ENCODE results near the gene NCAM1.

The NCAM1 gene

GRCh38 chr11:112968941-112969713, 7.9 kb downstream of the NCAM1 start:
- Histone ChIP-seq H3K27ac (ENCODE audit: insufficient read depth in 1 of 2, low read depth in 1 of 2, low read length in 2 of 2, poor library complexity in 1 of 2, severe bottlenecking in 2 of 2) (no peak overlapping the region), H3K4me3 (ENCODE audit: control insufficient read depth in 1 of 7, extremely low read depth in 1 of 7, insufficient read depth in 4 of 7, low read depth in 2 of 7, low read length in 6 of 7) (no peak overlapping the region), H3K4me1 (ENCODE audit: control extremely low read depth in 1 of 4, control insufficient read depth in 4 of 4, insufficient read depth in 4 of 4, low read length in 3 of 4) (peaks cover 0 to 9% (median 5%) of the 10 kb centered on the region in 4 experiments), H3K9me3 (ENCODE audit: control extremely low read depth in 1 of 5, control insufficient read depth in 4 of 5, insufficient read depth in 2 of 5, low read depth in 1 of 5, low read length in 4 of 5) (no peaks in the 10 kb centered on the region), H3K36me3 (ENCODE audit: control insufficient read depth in 4 of 4, insufficient read depth in 4 of 4, low read length in 3 of 4) (no peaks in the 10 kb centered on the region), H3K27me3 (replicated peaks in 2 of 5; ENCODE audit: control insufficient read depth in 4 of 5, insufficient read depth in 5 of 5, low read length in 4 of 5) (peaks cover 8 to 49% (median 10%) of the 10 kb centered on the region in 5 experiments)
- CTCF ChIA-PET, result no interaction called here
- DNase-seq, result no peak
- POLR2A ChIA-PET, result no interaction called here
- WGBS (ENCODE audit: insufficient coverage), result 0% methylated on average over 3 of the region's 6 CpGs

DNA sequence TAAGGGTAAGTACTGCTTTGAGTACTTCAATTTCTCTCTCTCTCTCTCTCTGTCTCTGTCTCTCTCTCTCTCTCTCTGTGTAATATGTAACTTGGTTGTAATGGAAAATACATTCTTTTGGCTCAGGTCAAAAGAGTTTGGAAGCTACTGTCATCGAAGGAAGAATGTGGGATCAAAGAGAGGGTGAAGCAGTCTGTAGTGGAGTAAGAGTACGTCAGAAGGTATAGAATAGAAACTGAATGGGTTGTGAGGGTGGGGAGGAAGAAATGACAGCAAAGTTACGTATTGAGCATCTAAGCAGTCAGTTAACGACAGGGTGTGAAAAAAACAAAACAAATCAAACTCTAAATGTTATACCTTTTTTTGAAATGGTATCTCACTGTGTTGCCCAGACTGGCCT, 10.0 kb downstream of the NCAM1 start:
- 93% methylated on average over 2 of the region's 4 CpGs for WGBS (ENCODE audit: insufficient coverage)
- Histone ChIP-seq H3K27ac (ENCODE audit: insufficient read depth in 1 of 2, low read depth in 1 of 2, low read length in 2 of 2, poor library complexity in 1 of 2, severe bottlenecking in 2 of 2) (no peak overlapping the region), H3K4me3 (ENCODE audit: control insufficient read depth in 1 of 7, extremely low read depth in 1 of 7, insufficient read depth in 4 of 7, low read depth in 2 of 7, low read length in 6 of 7) (no peak overlapping the region), H3K9me3 (ENCODE audit: control extremely low read depth in 1 of 5, control insufficient read depth in 4 of 5, insufficient read depth in 2 of 5, low read depth in 1 of 5, low read length in 4 of 5) (no peaks in the 10 kb centered on the region), H3K36me3 (ENCODE audit: control insufficient read depth in 4 of 4, insufficient read depth in 4 of 4, low read length in 3 of 4) (no peaks in the 10 kb centered on the region), H3K4me1 (ENCODE audit: control extremely low read depth in 1 of 4, control insufficient read depth in 4 of 4, insufficient read depth in 4 of 4, low read length in 3 of 4) (peaks cover 0 to 9% (median 5%) of the 10 kb centered on the region in 4 experiments), H3K27me3 (replicated peaks in 2 of 5; ENCODE audit: control insufficient read depth in 4 of 5, insufficient read depth in 5 of 5, low read length in 4 of 5) (peaks cover 6 to 38% (median 7%) of the 10 kb centered on the region in 5 experiments)
- POLR2A ChIA-PET, result no interaction called here
- no peak for DNase-seq
- CTCF ChIA-PET, result no interaction called here

DNA sequence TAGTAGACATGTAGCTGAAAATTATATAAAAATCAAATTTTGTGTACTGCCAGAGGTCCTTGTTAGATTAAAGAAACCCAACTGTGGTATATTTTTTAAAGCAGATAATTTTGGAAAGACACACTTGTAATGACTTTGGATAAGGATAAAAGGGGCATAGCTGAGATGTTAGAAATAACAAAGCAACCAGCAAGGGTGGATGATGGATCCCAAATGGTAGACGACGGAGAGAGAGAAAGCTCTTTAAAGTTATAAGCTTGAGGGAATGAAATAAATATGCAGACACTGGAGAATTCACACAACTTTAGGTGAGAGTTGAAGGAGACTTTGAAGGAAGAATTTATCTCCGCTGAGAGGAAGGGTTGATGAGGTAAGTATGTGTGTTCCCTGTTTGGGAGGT, 10.6 kb downstream of the NCAM1 start:
- H3K27ac ChIP-seq (ENCODE audit: insufficient read depth in 1 of 2, low read depth in 1 of 2, low read length in 2 of 2, poor library complexity in 1 of 2, severe bottlenecking in 2 of 2), result no peak overlapping the region
- no peaks in the 10 kb centered on the region for H3K9me3 ChIP-seq (ENCODE audit: control extremely low read depth in 1 of 5, control insufficient read depth in 4 of 5, insufficient read depth in 2 of 5, low read depth in 1 of 5, low read length in 4 of 5)
- POLR2A ChIA-PET, result no interaction called here
- WGBS (ENCODE audit: insufficient coverage), result 100% methylated on average over 2 of the region's 3 CpGs
- no peak overlapping the region for H3K4me3 ChIP-seq (ENCODE audit: control insufficient read depth in 1 of 7, extremely low read depth in 1 of 7, insufficient read depth in 4 of 7, low read depth in 2 of 7, low read length in 6 of 7)
- peaks cover 3 to 32% (median 7%) of the 10 kb centered on the region in 5 experiments for H3K27me3 ChIP-seq (replicated peaks in 2 of 5; ENCODE audit: control insufficient read depth in 4 of 5, insufficient read depth in 5 of 5, low read length in 4 of 5)
- no peaks in the 10 kb centered on the region for H3K36me3 ChIP-seq (ENCODE audit: control insufficient read depth in 4 of 4, insufficient read depth in 4 of 4, low read length in 3 of 4)
- no peak for DNase-seq
- H3K4me1 ChIP-seq (ENCODE audit: control extremely low read depth in 1 of 4, control insufficient read depth in 4 of 4, insufficient read depth in 4 of 4, low read length in 3 of 4), result peaks cover 0 to 9% (median 5%) of the 10 kb centered on the region in 4 experiments
- CTCF ChIA-PET, result no interaction called here

DNA sequence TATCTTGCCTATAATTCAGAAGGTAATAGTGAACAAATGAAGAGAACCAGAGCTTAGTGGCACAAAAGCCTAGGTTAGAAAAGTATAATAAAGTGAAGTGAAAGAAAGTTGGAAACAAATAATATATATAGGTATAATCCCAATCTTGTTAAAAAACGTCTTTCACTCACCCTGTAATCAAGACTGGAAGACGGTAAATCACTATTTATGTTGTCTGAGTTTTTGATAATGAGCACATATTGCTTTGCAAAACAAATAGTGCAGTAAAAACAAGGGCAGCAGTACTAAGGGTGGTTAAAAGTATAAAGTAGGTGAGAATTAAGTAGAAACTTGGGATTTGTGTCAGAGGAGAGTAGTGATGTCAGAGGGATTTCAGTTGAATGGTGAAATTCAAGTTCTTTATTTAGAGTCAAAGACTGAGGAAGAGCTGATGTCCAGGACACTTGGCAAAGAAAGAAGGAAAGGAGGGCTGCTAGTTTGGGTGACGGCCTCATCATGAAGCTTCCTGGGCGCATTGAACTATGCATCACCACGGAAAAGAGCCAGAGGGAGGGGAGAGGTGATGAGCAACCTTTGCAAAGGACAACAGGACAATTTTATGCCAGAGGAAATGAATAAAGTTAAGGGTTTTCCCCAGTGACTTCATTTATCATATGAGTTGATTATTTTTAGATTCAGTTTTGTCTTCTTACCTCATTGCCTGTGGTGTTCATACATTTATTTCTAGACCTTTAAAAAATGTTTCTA, 11.4 kb downstream of the NCAM1 start:
- H3K36me3 ChIP-seq (ENCODE audit: control insufficient read depth in 4 of 4, insufficient read depth in 4 of 4, low read length in 3 of 4), result no peaks in the 10 kb centered on the region
- POLR2A ChIA-PET, result no interaction called here
- CTCF ChIA-PET, result no interaction called here
- H3K9me3 ChIP-seq (ENCODE audit: control extremely low read depth in 1 of 5, control insufficient read depth in 4 of 5, insufficient read depth in 2 of 5, low read depth in 1 of 5, low read length in 4 of 5), result no peaks in the 10 kb centered on the region
- H3K27ac ChIP-seq (ENCODE audit: insufficient read depth in 1 of 2, low read depth in 1 of 2, low read length in 2 of 2, poor library complexity in 1 of 2, severe bottlenecking in 2 of 2), result no peak overlapping the region
- WGBS (ENCODE audit: insufficient coverage), result 91% methylated on average over 4 of the region's 5 CpGs
- H3K4me1 ChIP-seq (ENCODE audit: control extremely low read depth in 1 of 4, control insufficient read depth in 4 of 4, insufficient read depth in 4 of 4, low read length in 3 of 4), result peaks cover 0 to 11% (median 5%) of the 10 kb centered on the region in 4 experiments
- peaks cover 3 to 32% (median 4%) of the 10 kb centered on the region in 5 experiments for H3K27me3 ChIP-seq (replicated peaks in 2 of 5; ENCODE audit: control insufficient read depth in 4 of 5, insufficient read depth in 5 of 5, low read length in 4 of 5)
- no peak overlapping the region for H3K4me3 ChIP-seq (ENCODE audit: control insufficient read depth in 1 of 7, extremely low read depth in 1 of 7, insufficient read depth in 4 of 7, low read depth in 2 of 7, low read length in 6 of 7)
- no peak for DNase-seq

DNA sequence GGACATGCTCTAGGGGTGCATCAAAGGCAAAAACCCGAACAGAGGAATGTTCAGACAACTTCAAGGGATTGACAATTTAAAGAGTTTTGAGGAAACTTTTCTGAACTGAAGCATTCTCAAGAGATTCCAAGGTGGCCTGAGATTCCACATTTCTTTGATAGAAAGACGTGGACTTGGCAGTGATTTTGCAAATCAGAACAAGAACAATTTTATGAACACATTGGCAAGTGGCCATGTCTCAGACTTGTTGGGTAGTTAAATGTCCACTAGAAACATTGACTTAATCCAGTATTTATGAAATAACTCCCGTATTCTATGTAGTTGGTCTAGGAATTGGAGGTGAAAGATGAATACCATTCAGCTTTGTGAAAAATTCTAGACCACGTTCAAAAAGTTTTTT, 13.8 kb downstream of the NCAM1 start:
- WGBS (ENCODE audit: insufficient coverage), result 88% methylated on average over 3 of the region's 4 CpGs
- DNase-seq, result no peak
- H3K36me3 ChIP-seq (ENCODE audit: control insufficient read depth in 4 of 4, insufficient read depth in 4 of 4, low read length in 3 of 4), result no peaks in the 10 kb centered on the region

GRCh38 chr11:112975493-112975892, 14.3 kb downstream of the NCAM1 start:
- ChIA-PET CTCF (no interaction called here), POLR2A (no interaction called here)
- WGBS (ENCODE audit: insufficient coverage), result no CpG with 5 or more reads among the region's 2 CpGs
- no peak overlapping the region for H3K4me3 ChIP-seq (ENCODE audit: control insufficient read depth in 1 of 7, extremely low read depth in 1 of 7, insufficient read depth in 4 of 7, low read depth in 2 of 7, low read length in 6 of 7)
- no peaks in the 10 kb centered on the region for H3K36me3 ChIP-seq (ENCODE audit: control insufficient read depth in 4 of 4, insufficient read depth in 4 of 4, low read length in 3 of 4)
- peaks cover 3 to 21% (median 4%) of the 10 kb centered on the region in 5 experiments for H3K27me3 ChIP-seq (replicated peaks in 2 of 5; ENCODE audit: control insufficient read depth in 4 of 5, insufficient read depth in 5 of 5, low read length in 4 of 5)
- no peaks in the 10 kb centered on the region for H3K9me3 ChIP-seq (ENCODE audit: control extremely low read depth in 1 of 5, control insufficient read depth in 4 of 5, insufficient read depth in 2 of 5, low read depth in 1 of 5, low read length in 4 of 5)
- no peak for DNase-seq
- no peak overlapping the region for H3K27ac ChIP-seq (ENCODE audit: insufficient read depth in 1 of 2, low read depth in 1 of 2, low read length in 2 of 2, poor library complexity in 1 of 2, severe bottlenecking in 2 of 2)
- peaks cover 0 to 7% (median 0%) of the 10 kb centered on the region in 4 experiments for H3K4me1 ChIP-seq (ENCODE audit: control extremely low read depth in 1 of 4, control insufficient read depth in 4 of 4, insufficient read depth in 4 of 4, low read length in 3 of 4)

More for the DNA sequence above, 13.8 kb downstream of the NCAM1 start:
- H3K4me3 ChIP-seq (ENCODE audit: control insufficient read depth in 1 of 7, extremely low read depth in 1 of 7, insufficient read depth in 4 of 7, low read depth in 2 of 7, low read length in 6 of 7), result no peak overlapping the region
- H3K27ac ChIP-seq (ENCODE audit: insufficient read depth in 1 of 2, low read depth in 1 of 2, low read length in 2 of 2, poor library complexity in 1 of 2, severe bottlenecking in 2 of 2), result no peak overlapping the region
- peaks cover 0 to 7% (median 0%) of the 10 kb centered on the region in 4 experiments for H3K4me1 ChIP-seq (ENCODE audit: control extremely low read depth in 1 of 4, control insufficient read depth in 4 of 4, insufficient read depth in 4 of 4, low read length in 3 of 4)
- peaks cover 3 to 21% (median 4%) of the 10 kb centered on the region in 5 experiments for H3K27me3 ChIP-seq (replicated peaks in 2 of 5; ENCODE audit: control insufficient read depth in 4 of 5, insufficient read depth in 5 of 5, low read length in 4 of 5)
- H3K9me3 ChIP-seq (ENCODE audit: control extremely low read depth in 1 of 5, control insufficient read depth in 4 of 5, insufficient read depth in 2 of 5, low read depth in 1 of 5, low read length in 4 of 5), result no peaks in the 10 kb centered on the region
- CTCF ChIA-PET, result no interaction called here
- POLR2A ChIA-PET, result no interaction called here

DNA sequence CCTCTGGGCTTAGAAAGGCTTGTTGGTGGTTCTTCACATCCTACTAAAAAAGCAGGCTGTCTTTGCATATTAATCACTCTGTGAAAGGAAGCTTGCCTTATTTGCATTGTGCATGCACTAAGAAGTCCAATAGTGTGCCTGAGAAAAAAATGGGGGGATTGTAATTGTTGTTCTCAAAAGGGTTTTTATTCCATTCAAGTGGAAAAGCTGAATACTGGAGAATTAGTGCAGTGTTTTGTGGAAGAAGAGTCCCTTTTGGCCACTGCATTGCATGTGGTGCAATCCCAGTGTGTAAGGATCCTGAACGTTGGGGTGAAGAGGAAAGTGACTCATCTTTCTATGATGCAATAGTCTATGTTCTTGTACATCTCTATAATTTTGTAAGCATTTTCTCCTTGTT, 16.5 kb downstream of the NCAM1 start:
- DNase-seq, result peak in 2 of 3 donors; percentile 38 to 54
- Histone ChIP-seq H3K27ac (ENCODE audit: insufficient read depth in 1 of 2, low read depth in 1 of 2, low read length in 2 of 2, poor library complexity in 1 of 2, severe bottlenecking in 2 of 2) (no peak overlapping the region), H3K4me3 (ENCODE audit: control insufficient read depth in 1 of 7, extremely low read depth in 1 of 7, insufficient read depth in 4 of 7, low read depth in 2 of 7, low read length in 6 of 7) (no peak overlapping the region), H3K4me1 (ENCODE audit: control extremely low read depth in 1 of 4, control insufficient read depth in 4 of 4, insufficient read depth in 4 of 4, low read length in 3 of 4) (peaks cover 0 to 7% (median 0%) of the 10 kb centered on the region in 4 experiments), H3K36me3 (ENCODE audit: control insufficient read depth in 4 of 4, insufficient read depth in 4 of 4, low read length in 3 of 4) (no peaks in the 10 kb centered on the region), H3K27me3 (replicated peaks in 2 of 5; ENCODE audit: control insufficient read depth in 4 of 5, insufficient read depth in 5 of 5, low read length in 4 of 5) (peaks cover 0 to 9% (median 4%) of the 10 kb centered on the region in 5 experiments), H3K9me3 (ENCODE audit: control extremely low read depth in 1 of 5, control insufficient read depth in 4 of 5, insufficient read depth in 2 of 5, low read depth in 1 of 5, low read length in 4 of 5) (no peaks in the 10 kb centered on the region)
- WGBS (ENCODE audit: insufficient coverage), result no CpG with 5 or more reads among the region's 1 CpG
- POLR2A ChIA-PET, result no interaction called here
- CTCF ChIA-PET, result no interaction called here
